DOHH2 (cell line): ENCODE results near the gene NFE2L3.

Experiments used
- EZH2phosphoT487 ChIP-seq: fragments of 200-600 bp; sonication (generic); IDR thresholded peaks from 2 replicates; pipeline ENCODE4 v1.6.1; 2017; ENCODE audit warnings: borderline replicate concordance, mild to moderate bottlenecking, antibody characterized with exemption, low read length, moderate library complexity, mixed read lengths
- TF ChIP-seq, protein P1 (sequence below): fragments of 200-600 bp; sonication (generic); IDR thresholded peaks from one replicate; pipeline ENCODE4 v1.5.1; 2014; ENCODE audit warnings: antibody characterized with exemption, mild to moderate bottlenecking, low read depth, low read length; ENCODE audit not compliant: poor library complexity, severe bottlenecking

DNA sequence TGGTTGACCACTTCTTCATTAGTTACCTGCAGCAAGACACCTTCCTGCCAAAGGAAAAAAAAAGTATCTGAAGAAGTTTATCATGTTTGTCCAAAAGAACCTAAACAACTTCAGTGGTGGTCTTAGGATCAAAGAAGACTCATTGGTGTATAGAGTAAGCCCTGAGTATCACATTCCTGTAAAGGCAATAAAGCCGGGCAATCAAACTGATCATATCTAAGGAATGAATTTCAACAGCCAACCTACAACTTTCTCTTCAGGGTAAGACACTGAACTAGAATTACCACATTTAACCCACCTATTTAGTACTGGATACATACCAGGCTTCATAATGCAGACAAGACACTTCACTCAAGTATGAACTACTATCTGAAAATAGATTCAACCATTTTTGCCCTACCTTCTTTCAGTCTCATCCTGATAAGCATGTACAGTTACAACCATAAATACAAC, 38.4 kb downstream of the NFE2L3 start:
- TF ChIP-seq, protein P1, sequence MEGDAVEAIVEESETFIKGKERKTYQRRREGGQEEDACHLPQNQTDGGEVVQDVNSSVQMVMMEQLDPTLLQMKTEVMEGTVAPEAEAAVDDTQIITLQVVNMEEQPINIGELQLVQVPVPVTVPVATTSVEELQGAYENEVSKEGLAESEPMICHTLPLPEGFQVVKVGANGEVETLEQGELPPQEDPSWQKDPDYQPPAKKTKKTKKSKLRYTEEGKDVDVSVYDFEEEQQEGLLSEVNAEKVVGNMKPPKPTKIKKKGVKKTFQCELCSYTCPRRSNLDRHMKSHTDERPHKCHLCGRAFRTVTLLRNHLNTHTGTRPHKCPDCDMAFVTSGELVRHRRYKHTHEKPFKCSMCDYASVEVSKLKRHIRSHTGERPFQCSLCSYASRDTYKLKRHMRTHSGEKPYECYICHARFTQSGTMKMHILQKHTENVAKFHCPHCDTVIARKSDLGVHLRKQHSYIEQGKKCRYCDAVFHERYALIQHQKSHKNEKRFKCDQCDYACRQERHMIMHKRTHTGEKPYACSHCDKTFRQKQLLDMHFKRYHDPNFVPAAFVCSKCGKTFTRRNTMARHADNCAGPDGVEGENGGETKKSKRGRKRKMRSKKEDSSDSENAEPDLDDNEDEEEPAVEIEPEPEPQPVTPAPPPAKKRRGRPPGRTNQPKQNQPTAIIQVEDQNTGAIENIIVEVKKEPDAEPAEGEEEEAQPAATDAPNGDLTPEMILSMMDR, result no peak
- TF ChIP-seq EZH2phosphoT487, result no peak
